GM13976 (cell line): ENCODE data around the gene RWDD3.

Source experiments
- DNase-seq: peaks from one replicate; pipeline ENCODE4 v3.0.0; 2012; ENCODE audit warnings: low spot score
- CTCF ChIP-seq: IDR thresholded peaks from 2 replicates; pipeline ENCODE4 v1.5.1; 2012; ENCODE audit warnings: borderline replicate concordance, mild to moderate bottlenecking; ENCODE audit not compliant: insufficient read depth; ENCODE audit errors: extremely low read depth, missing control alignments, control extremely low read depth
- in situ Hi-C: fragments of 300-500 bp; cut with MboI; formaldehyde crosslinking; loops from one replicate; pipeline ENCODE4 v1.12.0; 2022; ENCODE audit warnings: low sequenced_read_pairs, mixed read lengths, inconsistent platforms; ENCODE audit not compliant: unreplicated experiment

Gene RWDD3

DNA sequence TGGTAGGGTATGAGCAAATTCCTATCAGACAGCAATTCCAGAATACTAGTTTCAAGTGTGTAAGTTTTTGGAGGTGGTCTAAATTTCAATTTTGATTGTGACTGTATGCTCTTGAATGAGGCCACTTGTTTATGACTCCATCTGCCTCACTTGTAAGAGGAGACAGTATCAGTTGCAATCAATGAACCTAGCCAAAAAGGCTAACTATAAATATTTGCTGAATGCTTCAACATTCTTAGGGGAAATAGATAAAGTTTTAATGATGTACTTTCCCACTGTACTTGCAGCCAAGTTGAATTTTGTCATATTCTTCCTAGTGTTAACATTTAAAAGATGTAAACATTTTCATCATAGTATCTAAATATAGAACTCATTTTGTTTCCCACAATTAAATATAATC is 32.1 kb upstream of the RWDD3 start:
- DNase-seq, result no peak
- in situ Hi-C loops, result no loop called here
- no peak for TF ChIP-seq CTCF

GRCh38 chr1:95203908-95204437 is 30.0 kb upstream of the RWDD3 start:
- in situ Hi-C loops, result no loop called here
- TF ChIP-seq CTCF, result no peak
- no peak for DNase-seq

GRCh38 chr1:95206514-95206913 is 27.5 kb upstream of the RWDD3 start:
- no peak for TF ChIP-seq CTCF
- no peak for DNase-seq
- in situ Hi-C loops, result no loop called here

- in situ Hi-C loops, result no loop called here
- TF ChIP-seq CTCF, result no peak
- DNase-seq, result no peak
Measured at GRCh38 chr1:95207223-95207935, 26.6 kb upstream of the RWDD3 start.

DNA sequence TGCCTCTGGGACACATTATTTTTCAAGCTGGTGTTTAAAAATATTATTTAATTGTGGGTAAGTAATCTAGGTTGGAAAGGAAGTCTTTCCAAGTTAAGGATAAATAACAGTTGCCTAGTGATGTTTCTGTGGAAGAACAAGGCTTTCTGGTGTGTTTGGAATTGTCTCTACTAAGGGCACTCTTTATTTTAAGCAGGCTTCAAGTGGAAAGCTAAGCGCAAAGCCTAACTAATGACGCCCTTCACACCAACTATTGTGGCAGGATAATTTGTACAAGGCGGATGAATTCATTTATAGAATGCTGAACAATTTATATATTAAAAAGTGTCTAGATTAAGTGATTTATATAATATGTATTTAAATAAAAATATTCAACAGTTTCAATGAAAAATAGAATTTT is 25.1 kb upstream of the RWDD3 start:
- no peak for TF ChIP-seq CTCF
- no peak for DNase-seq
- in situ Hi-C loops, result no loop called here

DNA sequence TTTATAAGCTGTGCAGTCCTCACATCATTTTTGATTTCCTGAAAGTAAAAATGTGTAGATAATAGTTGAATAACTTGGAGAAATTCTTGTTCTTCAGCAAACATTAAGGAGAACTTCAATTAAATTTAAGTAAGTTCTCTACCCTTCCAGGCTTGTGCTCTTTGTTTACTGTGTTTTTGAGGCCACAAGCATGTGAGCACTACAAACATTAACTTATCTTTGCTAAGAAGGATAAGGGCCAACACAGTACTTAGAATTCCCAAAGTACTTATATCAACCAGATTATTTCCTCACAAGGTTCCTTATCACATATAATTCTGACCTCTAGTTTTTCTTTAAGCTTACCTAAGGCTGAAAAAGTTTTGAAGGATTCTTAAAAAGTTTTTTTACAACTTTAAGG is 24.7 kb upstream of the RWDD3 start:
- DNase-seq, result no peak
- in situ Hi-C loops, result no loop called here
- no peak for TF ChIP-seq CTCF
